Measurements from ENCODE around the gene ZNHIT6.
"Not testable (repeated sequence)": the region's sequence is repeated elsewhere in the genome, so short reads cannot be mapped to it uniquely, and the experiment has no call there.

ZNHIT6 gene

DNA sequence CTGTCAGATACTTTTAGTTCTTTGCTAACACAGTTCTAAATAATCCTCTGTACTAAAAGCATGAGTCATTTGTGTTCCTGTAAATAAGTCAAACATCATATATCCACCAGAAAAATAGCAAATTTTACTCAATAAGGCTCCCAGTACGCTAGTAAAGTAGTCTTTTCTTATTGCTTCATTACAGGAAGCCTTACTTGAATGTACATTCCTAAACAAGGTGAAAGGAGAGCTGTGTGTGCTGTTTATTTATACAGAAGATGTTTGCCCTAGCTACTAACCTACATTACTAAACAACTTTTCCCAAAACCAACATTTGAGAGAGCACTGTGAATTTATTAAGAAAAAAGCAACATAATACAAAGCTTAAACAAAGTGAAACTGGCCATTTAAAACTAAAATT, 52.0 kb downstream of the ZNHIT6 start:
- Histone ChIP-seq H3K4me2 (no peak overlapping the region), H4K20me1 (peaks cover 0 to 11% (median 0%) of the 10 kb centered on the region in 11 experiments; a peak in 2 of 22 replicates), H3K9me3 (replicated peaks in 1 of 11) (no peaks in the 10 kb centered on the region), H3K4me1 (no peaks in the 10 kb centered on the region), H3K36me3 (peaks cover 34 to 73% (median 51%) of the 10 kb centered on the region in 11 experiments), H3K27me3 (no peaks in the 10 kb centered on the region), H3K9ac (no peak overlapping the region), H3K4me3 (no peak overlapping the region), H3K27ac (no peak overlapping the region)
- no peak for TF ChIP-seq Cebpa-rat (IDR thresholded peaks at IDR 0.05)

DNA sequence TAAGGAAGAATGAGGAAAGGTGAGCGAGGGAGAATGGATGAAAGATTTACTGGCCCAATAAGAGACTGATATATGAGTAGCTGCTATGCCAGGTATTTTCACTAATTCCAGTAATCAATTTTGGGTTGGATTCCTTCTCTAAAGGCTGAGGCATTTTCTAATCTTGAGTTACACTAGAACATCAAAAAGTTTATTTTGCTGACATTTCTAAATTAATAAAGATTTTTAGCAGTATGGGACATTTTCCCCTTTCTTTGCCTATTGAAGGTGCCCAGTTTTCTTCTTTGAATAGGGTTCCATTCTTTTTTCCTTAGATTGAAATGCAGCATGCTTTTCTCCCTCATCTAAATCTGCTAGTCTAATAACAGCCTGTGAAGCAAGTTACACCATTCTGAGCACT, 52.9 kb downstream of the ZNHIT6 start:
- Histone ChIP-seq H3K9ac (no peak overlapping the region), H3K4me2 (no peak overlapping the region), H3K9me3 (replicated peaks in 1 of 11) (peaks cover 0 to 4% (median under 1%) of the 10 kb centered on the region in 11 experiments; a peak in 7 of 22 replicates), H4K20me1 (peaks cover 0 to 10% (median 0%) of the 10 kb centered on the region in 11 experiments; a peak in 2 of 22 replicates), H3K27ac (no peak overlapping the region), H3K27me3 (no peaks in the 10 kb centered on the region), H3K36me3 (peaks cover 42 to 82% (median 59%) of the 10 kb centered on the region in 11 experiments), H3K4me3 (no peak overlapping the region), H3K4me1 (no peaks in the 10 kb centered on the region)
- no peak for TF ChIP-seq Cebpa-rat (IDR thresholded peaks at IDR 0.05)

DNA sequence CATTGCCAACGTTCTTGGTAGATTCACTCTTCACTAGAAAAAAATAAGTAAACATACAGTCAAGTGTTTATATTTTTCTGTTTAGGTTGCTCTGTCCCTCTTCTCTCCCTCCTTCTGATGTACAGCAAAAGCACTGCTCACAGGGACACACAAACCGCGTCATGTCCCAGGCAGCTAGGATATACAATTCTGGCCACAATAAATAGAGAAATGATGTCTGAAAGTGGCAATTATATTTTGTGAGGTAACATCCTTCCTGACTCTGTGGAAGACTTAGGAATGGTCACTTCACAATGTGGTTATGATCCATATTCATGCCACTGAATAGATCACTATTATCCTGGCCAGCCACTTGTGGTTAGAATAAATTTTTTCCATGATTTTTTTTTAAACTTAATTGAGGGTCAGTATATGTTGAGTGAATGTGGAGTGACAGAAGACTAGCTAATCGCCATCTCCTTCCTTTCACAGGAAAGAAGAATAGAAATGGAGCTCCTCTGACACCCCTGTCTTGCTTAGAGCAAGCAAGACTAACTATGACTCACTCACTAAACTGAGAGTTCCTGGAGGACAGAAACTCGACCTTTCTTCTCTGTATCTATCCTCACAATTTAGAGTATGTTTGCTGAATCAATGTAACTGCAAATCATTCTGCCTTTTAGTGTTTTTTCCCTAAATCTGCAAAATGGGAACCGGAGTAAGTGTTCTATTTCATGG, 54.0 kb downstream of the ZNHIT6 start:
- peaks cover 4 to 13% (median 11%) of the 10 kb centered on the region in 11 experiments for H3K9me3 ChIP-seq (replicated peaks in 1 of 11)
- no peak overlapping the region for H3K9ac ChIP-seq
- no peak overlapping the region for H3K4me3 ChIP-seq
- no peak overlapping the region for H3K27ac ChIP-seq
- H3K4me1 ChIP-seq, result no peaks in the 10 kb centered on the region
- no peak overlapping the region for H3K4me2 ChIP-seq
- H4K20me1 ChIP-seq, result peaks cover 0 to 10% (median 0%) of the 10 kb centered on the region in 11 experiments; a peak in 2 of 22 replicates
- H3K27me3 ChIP-seq, result no peaks in the 10 kb centered on the region
- no peak for TF ChIP-seq Cebpa-rat (IDR thresholded peaks at IDR 0.05)
- H3K36me3 ChIP-seq, result peaks cover 50 to 86% (median 68%) of the 10 kb centered on the region in 11 experiments

DNA sequence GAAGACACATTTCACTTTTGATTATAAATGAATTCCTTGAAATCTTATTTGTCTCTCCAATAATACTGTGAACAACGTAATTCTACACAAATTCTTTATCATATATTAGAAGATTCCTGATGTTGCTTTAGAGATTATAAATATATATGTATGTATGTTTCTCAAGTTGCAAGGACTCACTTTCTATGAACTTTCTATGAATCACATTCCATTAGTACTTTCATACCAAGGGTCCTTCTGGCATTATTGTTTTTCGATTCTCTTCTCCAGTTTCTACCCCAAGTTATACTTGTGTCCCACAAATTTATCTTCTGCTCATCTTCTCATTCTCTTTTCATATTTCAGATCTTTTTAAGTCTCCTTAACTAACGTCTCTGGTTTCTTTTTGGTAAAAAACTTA, 55.9 kb downstream of the ZNHIT6 start:
- no peak overlapping the region for H3K9ac ChIP-seq
- no peak for TF ChIP-seq Cebpa-rat (IDR thresholded peaks at IDR 0.05)
- H3K27ac ChIP-seq, result no peak overlapping the region
- H3K9me3 ChIP-seq (replicated peaks in 1 of 11), result peaks cover 18 to 27% (median 25%) of the 10 kb centered on the region in 11 experiments
- H3K4me3 ChIP-seq, result no peak overlapping the region
- no peak overlapping the region for H3K4me2 ChIP-seq
- peaks cover 0 to 10% (median 0%) of the 10 kb centered on the region in 11 experiments; a peak in 2 of 22 replicates for H4K20me1 ChIP-seq
- H3K27me3 ChIP-seq, result no peaks in the 10 kb centered on the region
- no peaks in the 10 kb centered on the region for H3K4me1 ChIP-seq
- peaks cover 59 to 87% (median 79%) of the 10 kb centered on the region in 11 experiments for H3K36me3 ChIP-seq

DNA sequence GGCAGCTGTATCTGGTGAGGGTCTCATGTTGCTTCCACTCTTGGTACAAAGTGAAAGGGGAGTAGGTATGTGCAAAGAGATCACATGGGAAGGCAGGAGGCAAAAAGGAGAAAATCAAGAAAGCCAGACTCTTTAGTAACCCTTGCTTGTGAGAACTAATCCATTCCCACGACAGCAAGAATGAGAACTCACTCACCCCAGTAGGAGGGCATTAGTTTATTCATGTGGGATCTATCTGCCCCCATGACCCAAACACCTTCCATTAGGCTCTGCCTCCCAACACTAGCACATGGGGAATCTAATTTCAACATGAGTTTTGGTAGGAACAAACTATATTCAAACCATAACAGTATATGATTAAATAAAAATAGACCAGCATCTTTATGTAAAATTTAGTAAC, 57.6 kb downstream of the ZNHIT6 start:
- H4K20me1 ChIP-seq, result peaks cover 0 to 10% (median 0%) of the 10 kb centered on the region in 11 experiments; a peak in 2 of 22 replicates
- H3K9me3 ChIP-seq (replicated peaks in 1 of 11), result peaks cover 18 to 27% (median 25%) of the 10 kb centered on the region in 11 experiments
- H3K27me3 ChIP-seq, result no peaks in the 10 kb centered on the region
- H3K4me2 ChIP-seq, result no peak overlapping the region
- H3K36me3 ChIP-seq, result peaks cover 53 to 78% (median 73%) of the 10 kb centered on the region in 11 experiments
- no peak overlapping the region for H3K27ac ChIP-seq
- no peaks in the 10 kb centered on the region for H3K4me1 ChIP-seq
- no peak for TF ChIP-seq Cebpa-rat (IDR thresholded peaks at IDR 0.05)
- no peak overlapping the region for H3K4me3 ChIP-seq
- no peak overlapping the region for H3K9ac ChIP-seq

DNA sequence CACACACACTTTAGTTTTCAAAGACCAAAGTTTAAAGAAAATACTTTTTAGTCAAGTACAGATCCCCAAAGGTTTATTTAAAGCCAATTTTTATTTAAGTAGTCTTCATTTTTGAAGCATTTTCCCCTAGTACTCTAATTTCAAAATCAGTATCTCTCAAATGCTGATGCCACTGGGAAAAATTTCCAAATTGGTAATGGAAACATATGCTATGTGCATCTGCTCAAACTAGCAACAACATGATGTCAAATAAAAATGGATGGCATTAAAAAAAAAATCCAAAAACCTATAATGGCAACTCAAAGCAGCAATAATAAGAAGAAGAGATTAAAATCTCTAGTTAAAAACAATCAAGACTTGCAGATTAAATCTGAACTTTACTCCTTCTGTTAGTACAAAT, 58.6 kb downstream of the ZNHIT6 start:
- H3K36me3 ChIP-seq, result peaks cover 53 to 67% (median 64%) of the 10 kb centered on the region in 11 experiments
- no peak overlapping the region for H3K9ac ChIP-seq
- TF ChIP-seq Cebpa-rat (IDR thresholded peaks at IDR 0.05), result no peak

DNA sequence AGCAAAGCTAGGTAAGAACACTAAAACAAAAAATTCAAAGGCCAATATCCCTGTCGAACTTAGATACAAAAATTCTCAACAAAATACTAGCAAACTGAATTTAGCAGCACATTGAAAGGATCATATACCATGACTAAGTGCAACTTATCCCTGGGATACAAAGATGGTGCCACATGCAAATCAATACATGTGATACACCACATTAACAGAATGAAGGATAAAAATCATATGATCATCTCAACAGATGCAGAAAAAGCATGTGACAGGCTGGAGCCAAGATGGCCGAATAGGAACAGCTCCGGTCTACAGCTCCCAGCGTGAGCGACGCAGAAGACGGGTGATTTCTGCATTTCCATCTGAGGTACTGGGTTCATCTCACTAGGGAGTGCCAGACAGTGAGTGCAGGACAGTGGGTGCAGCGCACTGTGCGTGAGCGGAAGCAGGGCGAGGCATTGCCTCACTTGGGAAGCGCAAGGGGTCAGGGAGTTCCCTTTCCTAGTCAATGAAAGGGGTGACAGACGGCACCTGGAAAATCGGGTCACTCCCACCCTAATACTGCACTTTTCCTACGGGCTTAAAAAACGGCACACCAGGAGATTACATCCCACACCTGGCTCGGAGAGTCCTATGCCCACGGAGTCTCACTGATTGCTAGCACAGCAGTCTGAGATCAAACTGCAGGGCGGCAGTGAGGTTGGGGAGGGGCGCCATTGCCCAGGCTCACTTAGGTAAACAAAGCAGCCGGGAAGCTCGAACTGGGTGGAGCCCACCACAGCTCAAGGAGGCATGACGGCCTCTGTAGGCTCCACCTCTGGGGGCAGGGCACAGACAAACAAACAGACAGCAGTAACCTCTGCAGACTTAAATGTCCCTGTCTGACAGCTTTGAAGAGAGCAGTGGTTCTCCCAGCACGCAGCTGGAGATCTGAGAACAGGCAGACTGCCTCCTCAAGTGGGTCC, 66.4 kb downstream of the ZNHIT6 start:
- H4K20me1 ChIP-seq, H3K4me1 ChIP-seq, H3K27ac ChIP-seq, H3K4me3 ChIP-seq, H3K9ac ChIP-seq, H3K4me2 ChIP-seq, H3K27me3 ChIP-seq: not testable (repeated sequence)
- Histone ChIP-seq H3K9me3 (replicated peaks in 1 of 11) (peaks cover 35 to 53% (median 46%) of the 10 kb centered on the region in 11 experiments), H3K36me3 (peaks cover 29 to 45% (median 34%) of the 10 kb centered on the region in 11 experiments)

More for the DNA sequence above, 58.6 kb downstream of the ZNHIT6 start:
- H3K4me3 ChIP-seq, result no peak overlapping the region
- no peak overlapping the region for H3K27ac ChIP-seq
- peaks cover 18 to 27% (median 25%) of the 10 kb centered on the region in 11 experiments for H3K9me3 ChIP-seq (replicated peaks in 1 of 11)
- H3K27me3 ChIP-seq, result no peaks in the 10 kb centered on the region
- no peaks in the 10 kb centered on the region for H3K4me1 ChIP-seq
- no peak overlapping the region for H3K4me2 ChIP-seq
- H4K20me1 ChIP-seq, result no peaks in the 10 kb centered on the region

DNA sequence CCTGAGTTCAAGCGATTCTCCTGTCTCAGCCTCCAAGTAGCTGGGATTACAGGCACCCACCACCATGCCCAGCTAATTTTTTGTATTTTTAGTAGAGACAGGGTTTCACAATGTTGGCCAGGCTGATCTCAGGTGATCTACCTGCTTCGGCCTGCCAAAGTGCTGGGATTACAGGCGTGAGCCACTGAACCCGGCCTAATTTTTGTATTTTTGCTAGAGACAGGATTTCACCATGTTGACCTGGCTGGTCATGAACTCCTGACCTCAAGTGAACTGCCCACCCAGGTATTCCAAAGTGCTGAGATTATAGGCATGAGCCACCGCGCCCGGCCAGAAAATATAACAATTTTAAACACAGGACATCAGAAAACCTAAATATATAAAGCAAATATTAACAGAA, 68.3 kb downstream of the ZNHIT6 start:
- not testable (repeated sequence) for H3K27ac ChIP-seq, H4K20me1 ChIP-seq, H3K4me2 ChIP-seq, H3K27me3 ChIP-seq, H3K4me3 ChIP-seq, H3K4me1 ChIP-seq, H3K9ac ChIP-seq
- Histone ChIP-seq H3K9me3 (replicated peaks in 1 of 11) (peaks cover 38 to 60% (median 54%) of the 10 kb centered on the region in 11 experiments), H3K36me3 (peaks cover 42 to 63% (median 47%) of the 10 kb centered on the region in 11 experiments)

DNA sequence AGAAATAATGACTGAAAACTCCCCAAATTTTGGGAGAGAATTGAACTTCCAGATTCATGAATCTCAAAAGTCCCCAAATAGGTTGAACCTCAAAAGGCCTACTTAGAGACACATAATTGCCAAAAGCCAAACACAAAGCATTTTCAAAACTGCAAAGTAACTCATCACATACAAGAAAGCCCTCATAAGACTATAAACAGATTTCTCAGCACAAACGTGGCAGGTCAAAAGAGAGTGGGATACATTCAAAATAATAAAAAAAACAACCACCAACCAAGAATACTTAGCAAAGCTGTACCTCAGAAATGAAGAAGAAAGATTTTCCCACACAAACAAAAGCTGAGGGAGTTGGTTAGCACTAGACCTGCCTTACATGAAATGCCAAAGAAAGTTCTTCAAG, 69.8 kb downstream of the ZNHIT6 start:
- H3K27me3 ChIP-seq, result no peaks in the 10 kb centered on the region
- no peaks in the 10 kb centered on the region for H4K20me1 ChIP-seq
- no peak overlapping the region for H3K4me2 ChIP-seq
- no peak overlapping the region for H3K4me3 ChIP-seq
- TF ChIP-seq Cebpa-rat (IDR thresholded peaks at IDR 0.05), result no peak
- peaks cover 42 to 69% (median 49%) of the 10 kb centered on the region in 11 experiments for H3K36me3 ChIP-seq
- H3K9me3 ChIP-seq (replicated peaks in 1 of 11), result peaks cover 38 to 60% (median 54%) of the 10 kb centered on the region in 11 experiments
- no peaks in the 10 kb centered on the region for H3K4me1 ChIP-seq
- no peak overlapping the region for H3K9ac ChIP-seq
- H3K27ac ChIP-seq, result no peak overlapping the region
